HepG2 (cell line): ENCODE measurements around the gene ZBTB20. TPM values are rescaled to one million over a fixed set of nuclear protein-coding genes. Genes with fewer than 3 reads are reported as not detected.

Source experiments
- ATAC-seq: fragments of 200-7000 bp; cut with Tn5 transposase; 3 replicates; pipeline ENCODE4 v1.9.1; 2020; ENCODE audit warnings: mild to moderate bottlenecking, moderate library complexity
- BruUV-seq: library from RNA; stranded (reverse); fragments of 400-500 nt; replicated peaks from 2 replicates; lab custom pipeline; 2021; lab: Mats Ljungman, UMichigan
- CTCF ChIA-PET: fragments of 300-600 bp; formaldehyde crosslinking; extraction: SDS; loops from one replicate; lab custom pipeline; 2021; ENCODE audit warnings: low total read pairs, inconsistent platforms, low intra/inter-chr PET ratio; lab: Yijun Ruan, JAX
- POLR2A ChIA-PET: fragments of 350-600 bp; sonication (Branson Sonifier 250); formaldehyde crosslinking; loops from one replicate; lab custom pipeline; 2020; ENCODE audit warnings: antibody characterized with exemption, inconsistent platforms; lab: Yijun Ruan, JAX
- DNase-seq: peaks from one replicate; pipeline ENCODE4 v3.0.0-alpha.2; 2015; ENCODE audit warnings: low spot score
- FAIRE-seq: peaks from 3 replicates; lab custom pipeline; 2011; peaks lifted over from hg19 to GRCh38; lab: Jason Lieb, UNC
- H2AFZ ChIP-seq: one replicate; pipeline ENCODE4 v1.6.1; 2011; ENCODE audit warnings: low read length, inconsistent platforms
- H3K27ac ChIP-seq: fragments of 300-600 bp; 3 replicates; pipeline ENCODE4 v1.8.0; 2011; ENCODE audit warnings: mixed run types, mild to moderate bottlenecking, mixed read lengths, low read length, inconsistent platforms; ENCODE audit not compliant: insufficient read depth; ENCODE audit errors: extremely low read length
- H3K27me3 ChIP-seq, 2 experiments: fragments of 200-600 bp in 1 of 2; 2 replicates in 1 of 2; 3 replicates in 1 of 2; pipeline versions ENCODE4 v1.6.0 to v1.8.0; 2011; ENCODE audit warnings: low read length in 2 of 2, mild to moderate bottlenecking in 2 of 2, moderate library complexity in 2 of 2, inconsistent platforms in 1 of 2; ENCODE audit not compliant: insufficient read depth in 2 of 2, control insufficient read depth in 1 of 2
- H3K36me3 ChIP-seq, 2 experiments: fragments of 200-600 bp in 1 of 2; replicated peaks in 1 of 2; 2 replicates in 1 of 2; 3 replicates in 1 of 2; pipeline versions ENCODE4 v1.5.1 to v1.8.0; 2011; ENCODE audit warnings: low read length in 2 of 2, inconsistent platforms in 1 of 2; ENCODE audit not compliant: insufficient read depth in 2 of 2, control insufficient read depth in 1 of 2
- H3K4me1 ChIP-seq: 2 replicates; pipeline ENCODE4 v1.5.1; 2012; ENCODE audit warnings: low read length, inconsistent platforms; ENCODE audit not compliant: insufficient read depth
- H3K4me2 ChIP-seq: 2 replicates; pipeline ENCODE4 v1.6.0; 2011; ENCODE audit warnings: low read depth, low read length, inconsistent platforms
- H3K4me3 ChIP-seq, 3 experiments: fragments of 200-600 bp in 1 of 3; sonication (generic), shearing (Covaris generic) in 1 of 3; replicated peaks in 1 of 3; 2 replicates each; pipeline ENCODE4 v1.5.1; 2011 to 2016; ENCODE audit warnings: low read length in 3 of 3, inconsistent platforms in 2 of 3, low read depth in 2 of 3, mild to moderate bottlenecking in 2 of 3, control low read depth in 1 of 3, mixed read lengths in 1 of 3; ENCODE audit not compliant: insufficient read depth in 1 of 3
- H3K79me2 ChIP-seq: one replicate; pipeline ENCODE4 v1.6.1; 2011; ENCODE audit warnings: low read length, inconsistent platforms; ENCODE audit not compliant: insufficient read depth
- H3K9ac ChIP-seq: 2 replicates; pipeline ENCODE4 v1.6.0; 2011; ENCODE audit warnings: mild to moderate bottlenecking, low read depth, low read length, inconsistent platforms; ENCODE audit not compliant: insufficient read depth
- H3K9me3 ChIP-seq: 2 replicates; pipeline ENCODE4 v1.5.1; 2012; ENCODE audit warnings: mild to moderate bottlenecking, low read length
- H4K20me1 ChIP-seq: 2 replicates; pipeline ENCODE4 v1.6.0; 2011; ENCODE audit warnings: inconsistent platforms, mild to moderate bottlenecking, low read length, moderate library complexity; ENCODE audit not compliant: insufficient read depth
- AGO2 ChIP-seq: fragments of 200-400 bp; formaldehyde crosslinking; optimal IDR thresholded peaks from 2 replicates; pipeline ENCODE3; 2017; ENCODE audit warnings: mild to moderate bottlenecking, low read depth, low read length, moderate library complexity
- KDM2A ChIP-seq: sonication (generic); formaldehyde crosslinking; IDR thresholded peaks from 2 replicates; pipeline ENCODE4 v1.4.0; 2020; ENCODE audit warnings: low read depth, missing genetic modification reagents, borderline replicate concordance
- NBN ChIP-seq: fragments of 450-650 bp; conservative IDR thresholded peaks from 2 replicates; pipeline ENCODE4 v1.6.1; 2017
- ZNF619 ChIP-seq: sonication (generic); formaldehyde crosslinking; IDR thresholded peaks from 2 replicates; pipeline ENCODE4 v1.4.0; 2020; ENCODE audit warnings: mild to moderate bottlenecking, missing genetic modification reagents
- ZNF672 ChIP-seq: sonication (generic); formaldehyde crosslinking; IDR thresholded peaks from 2 replicates; pipeline ENCODE4 v1.8.1; 2022; ENCODE audit warnings: missing genetic modification reagents
- ZNF709 ChIP-seq: sonication (generic); formaldehyde crosslinking; IDR thresholded peaks from 2 replicates; pipeline ENCODE4 v1.5.0; 2020; ENCODE audit warnings: mild to moderate bottlenecking, missing genetic modification reagents
- WGBS: methylation state at CpG from one replicate; pipeline ENCODE4 v1.1.6; 2017; ENCODE audit warnings: low lambda C conversion rate; 5-methylcytosine and 5-hydroxymethylcytosine counted together
- in situ Hi-C: cut with HindIII; loops from 2 replicates; pipeline ENCODE4 v1.10.0; 2017; ENCODE audit warnings: low pct_unique_long_range_greater_than_20kb; ENCODE audit not compliant: extremely low pct_ligation_motif_present
- intact Hi-C: fragments of 100-400 bp; cut with micrococcal nuclease; formaldehyde crosslinking; loops from one replicate; pipeline ENCODE4 v1.10.0; 2022; ENCODE audit not compliant: unreplicated experiment
- polyA plus RNA-seq, 8 experiments: library from polyadenylated mRNA; depleted of rRNA in 3 of 8; stranded (reverse) in 7 of 8; unstranded in 1 of 8; fragments of >200 nt; fragmentation: Illumina TruSeq in 4 of 8; extraction: Trizol in 4 of 8; gene quantifications; 2 replicates each; pipeline versions ENCODE4 v1.2.1 to v1.2.3, GENCODE V29; 2011 to 2016; ENCODE audit warnings: low read depth in 4 of 8, missing spikeins in 1 of 8, mixed read lengths in 1 of 8; ENCODE audit not compliant: insufficient read depth in 1 of 8
- total RNA-seq, 5 experiments: library from RNA; depleted of rRNA; stranded (reverse); fragments of >200 nt; fragmentation: Illumina TruSeq; extraction: Trizol; gene quantifications; 2 replicates each; pipeline ENCODE4 v1.2.3, GENCODE V29; 2016; ENCODE audit warnings: low read depth in 1 of 5
- TF ChIP-seq, protein P1 (sequence below): sonication (generic); formaldehyde crosslinking; IDR thresholded peaks from 2 replicates; pipeline ENCODE4 v1.4.0; 2020; ENCODE audit warnings: missing genetic modification reagents
- TF ChIP-seq, protein P2 (sequence below): sonication (generic); formaldehyde crosslinking; IDR thresholded peaks from 2 replicates; pipeline ENCODE4 v1.4.0; 2020; ENCODE audit warnings: missing genetic modification reagents

ZBTB20 gene
- total and polyA plus RNA-seq, 2 of the 13 experiments (the other 11 are each of a cell fraction or from before 2014, with no cell fraction given): 1.9 to 8.8 TPM

GRCh38 chr3:114864970-114865369, 282.1 kb downstream of the ZBTB20 start:
- no TSS peak for BruUV-seq

GRCh38 chr3:114863848-114864247, 283.2 kb downstream of the ZBTB20 start:
- CTCF ChIA-PET: no interaction called here
- Histone ChIP-seq H3K4me1 (no peaks in the 10 kb centered on the region), H3K27me3 (no peaks in the 10 kb centered on the region), H3K9ac (no peak overlapping the region), H3K27ac (no peak overlapping the region), H3K4me2 (no peak overlapping the region), H3K36me3 (no peaks in the 10 kb centered on the region), H4K20me1 (no peaks in the 10 kb centered on the region), H2AFZ (no peak overlapping the region), H3K79me2 (no peaks in the 10 kb centered on the region), H3K9me3 (no peaks in the 10 kb centered on the region), H3K4me3 (no peak overlapping the region)
- POLR2A ChIA-PET: no interaction called here
- intact Hi-C loops: no loop called here
- no TSS peak for BruUV-seq
- FAIRE-seq (no peak), ATAC-seq (no peak), DNase-seq (no peak)
- 37% methylated on average over 1 of the region's 1 CpG for WGBS
- TF ChIP-seq ZNF672 (CRISPR knock-in tag) (no peak), AGO2 (no peak), ZNF709 (no peak), KDM2A (CRISPR knock-in tag) (no peak)
- TF ChIP-seq, protein P1, sequence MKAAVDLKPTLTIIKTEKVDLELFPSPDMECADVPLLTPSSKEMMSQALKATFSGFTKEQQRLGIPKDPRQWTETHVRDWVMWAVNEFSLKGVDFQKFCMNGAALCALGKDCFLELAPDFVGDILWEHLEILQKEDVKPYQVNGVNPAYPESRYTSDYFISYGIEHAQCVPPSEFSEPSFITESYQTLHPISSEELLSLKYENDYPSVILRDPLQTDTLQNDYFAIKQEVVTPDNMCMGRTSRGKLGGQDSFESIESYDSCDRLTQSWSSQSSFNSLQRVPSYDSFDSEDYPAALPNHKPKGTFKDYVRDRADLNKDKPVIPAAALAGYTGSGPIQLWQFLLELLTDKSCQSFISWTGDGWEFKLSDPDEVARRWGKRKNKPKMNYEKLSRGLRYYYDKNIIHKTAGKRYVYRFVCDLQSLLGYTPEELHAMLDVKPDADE (CRISPR knock-in tag): no peak
- in situ Hi-C loops: no loop called here

More at GRCh38 chr3:114864970-114865369, 282.1 kb downstream of the ZBTB20 start:
- TF ChIP-seq, protein P2, sequence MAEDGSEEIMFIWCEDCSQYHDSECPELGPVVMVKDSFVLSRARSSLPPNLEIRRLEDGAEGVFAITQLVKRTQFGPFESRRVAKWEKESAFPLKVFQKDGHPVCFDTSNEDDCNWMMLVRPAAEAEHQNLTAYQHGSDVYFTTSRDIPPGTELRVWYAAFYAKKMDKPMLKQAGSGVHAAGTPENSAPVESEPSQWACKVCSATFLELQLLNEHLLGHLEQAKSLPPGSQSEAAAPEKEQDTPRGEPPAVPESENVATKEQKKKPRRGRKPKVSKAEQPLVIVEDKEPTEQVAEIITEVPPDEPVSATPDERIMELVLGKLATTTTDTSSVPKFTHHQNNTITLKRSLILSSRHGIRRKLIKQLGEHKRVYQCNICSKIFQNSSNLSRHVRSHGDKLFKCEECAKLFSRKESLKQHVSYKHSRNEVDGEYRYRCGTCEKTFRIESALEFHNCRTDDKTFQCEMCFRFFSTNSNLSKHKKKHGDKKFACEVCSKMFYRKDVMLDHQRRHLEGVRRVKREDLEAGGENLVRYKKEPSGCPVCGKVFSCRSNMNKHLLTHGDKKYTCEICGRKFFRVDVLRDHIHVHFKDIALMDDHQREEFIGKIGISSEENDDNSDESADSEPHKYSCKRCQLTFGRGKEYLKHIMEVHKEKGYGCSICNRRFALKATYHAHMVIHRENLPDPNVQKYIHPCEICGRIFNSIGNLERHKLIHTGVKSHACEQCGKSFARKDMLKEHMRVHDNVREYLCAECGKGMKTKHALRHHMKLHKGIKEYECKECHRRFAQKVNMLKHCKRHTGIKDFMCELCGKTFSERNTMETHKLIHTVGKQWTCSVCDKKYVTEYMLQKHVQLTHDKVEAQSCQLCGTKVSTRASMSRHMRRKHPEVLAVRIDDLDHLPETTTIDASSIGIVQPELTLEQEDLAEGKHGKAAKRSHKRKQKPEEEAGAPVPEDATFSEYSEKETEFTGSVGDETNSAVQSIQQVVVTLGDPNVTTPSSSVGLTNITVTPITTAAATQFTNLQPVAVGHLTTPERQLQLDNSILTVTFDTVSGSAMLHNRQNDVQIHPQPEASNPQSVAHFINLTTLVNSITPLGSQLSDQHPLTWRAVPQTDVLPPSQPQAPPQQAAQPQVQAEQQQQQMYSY (CRISPR knock-in tag): no peak
- TF ChIP-seq NBN (no peak), ZNF619 (CRISPR knock-in tag) (no peak)
- Histone ChIP-seq H4K20me1 (no peaks in the 10 kb centered on the region), H3K27me3 (no peaks in the 10 kb centered on the region), H3K4me1 (no peaks in the 10 kb centered on the region), H3K4me3 (no peak overlapping the region), H3K4me2 (no peak overlapping the region), H3K27ac (no peak overlapping the region), H3K9me3 (no peaks in the 10 kb centered on the region), H3K9ac (no peak overlapping the region), H3K36me3 (no peaks in the 10 kb centered on the region), H3K79me2 (no peaks in the 10 kb centered on the region), H2AFZ (no peak overlapping the region)
- POLR2A ChIA-PET: no interaction called here
- ATAC-seq (no peak), FAIRE-seq (no peak), DNase-seq (no peak)
- WGBS: 54% methylated on average over 2 of the region's 2 CpGs
- in situ Hi-C loops: no loop called here
- CTCF ChIA-PET: no interaction called here
- intact Hi-C loops: no loop called here
